ENCODE results near the gene KL. TPM values are rescaled to one million over a fixed set of nuclear protein-coding genes. Genes with fewer than 3 reads are reported as not detected.

The KL gene
- total and polyA plus RNA-seq, 7 donors, result 0.52 to 1.7 (median 0.95) TPM

GRCh38 chr13:32998966-32999365 is 17.3 kb upstream of the KL start:
- H3K27me3 ChIP-seq (ENCODE audit: insufficient read depth in 3 of 3, low read length in 2 of 3), result peaks cover 0 to 4% (median 0%) of the 10 kb centered on the region in 3 donors
- DNase-seq (no peak), ATAC-seq (no peak)
- no peak overlapping the region for H3K4me3 ChIP-seq
- no peak overlapping the region for H3K27ac ChIP-seq
- no peaks in the 10 kb centered on the region for H3K4me1 ChIP-seq
- 84 to 91% (median 84%) methylated on average over 5 of the region's 5 CpGs for WGBS, 3 donors
- H3K36me3 ChIP-seq (ENCODE audit: insufficient read depth in 1 of 2, low read depth in 1 of 2), result no peaks in the 10 kb centered on the region
- TF ChIP-seq CTCF (IDR thresholded peaks at IDR 0.05), result no peak
- no peaks in the 10 kb centered on the region for H3K9me3 ChIP-seq
- intact Hi-C loops (cut with DNase I), result no loop called here

- intact Hi-C loops (cut with DNase I), result no loop called here
- Histone ChIP-seq H3K9me3 (no peaks in the 10 kb centered on the region), H3K4me1 (no peaks in the 10 kb centered on the region), H3K36me3 (ENCODE audit: insufficient read depth in 1 of 2, low read depth in 1 of 2) (no peaks in the 10 kb centered on the region), H3K4me3 (no peak overlapping the region), H3K27me3 (ENCODE audit: insufficient read depth in 3 of 3, low read length in 2 of 3) (peaks cover 0 to 4% (median 0%) of the 10 kb centered on the region in 3 donors), H3K27ac (no peak overlapping the region)
- 97 to 100% (median 97%) methylated on average over 1 of the region's 1 CpG for WGBS, 3 donors
- ATAC-seq, result no peak
- TF ChIP-seq CTCF (IDR thresholded peaks at IDR 0.05), result no peak
- no peak for DNase-seq
These were observed 15.9 kb upstream of the KL start for GRCh38 chr13:33000365-33000764.

GRCh38 chr13:33003458-33004019 is 12.7 kb upstream of the KL start:
- DNase-seq (no peak), ATAC-seq (no peak)
- Histone ChIP-seq H3K4me3 (no peak overlapping the region), H3K36me3 (ENCODE audit: insufficient read depth in 1 of 2, low read depth in 1 of 2) (no peaks in the 10 kb centered on the region), H3K27me3 (ENCODE audit: insufficient read depth in 3 of 3, low read length in 2 of 3) (no peaks in the 10 kb centered on the region), H3K4me1 (no peaks in the 10 kb centered on the region), H3K9me3 (peaks cover 11% of the 10 kb centered on the region), H3K27ac (no peak overlapping the region)
- intact Hi-C loops (cut with DNase I), result no loop called here
- no peak for TF ChIP-seq CTCF (IDR thresholded peaks at IDR 0.05)
- WGBS, 3 donors, result 94 to 95% (median 95%) methylated on average over 2 of the region's 2 CpGs

- peak; percentile 45 to 67 for DNase-seq
- peak in 3 of 4 donors; percentile 19 to 49 (median 27) for ATAC-seq
- 2 to 11% (median 7%) methylated on average over 3 of the region's 3 CpGs for WGBS, 3 donors
- intact Hi-C loops (cut with DNase I), result no loop called here
- Histone ChIP-seq H3K4me1 (no peaks in the 10 kb centered on the region), H3K27me3 (ENCODE audit: insufficient read depth in 3 of 3, low read length in 2 of 3) (no peaks in the 10 kb centered on the region), H3K27ac (peak overlapping the region; percentile 56), H3K9me3 (peaks cover 11% of the 10 kb centered on the region), H3K4me3 (no peak overlapping the region), H3K36me3 (ENCODE audit: insufficient read depth in 1 of 2, low read depth in 1 of 2) (no peaks in the 10 kb centered on the region)
- no peak for TF ChIP-seq CTCF (IDR thresholded peaks at IDR 0.05)
These were observed 11.7 kb upstream of the KL start for GRCh38 chr13:33004511-33004910.

- H3K27ac ChIP-seq, result no peak overlapping the region
These were observed 10.1 kb upstream of the KL start for GRCh38 chr13:33006134-33006533.

More at GRCh38 chr13:33006134-33006533, 10.1 kb upstream of the KL start:
- no peak for DNase-seq
- H3K9me3 ChIP-seq, result peaks cover 11% of the 10 kb centered on the region
- H3K4me1 ChIP-seq, result no peaks in the 10 kb centered on the region
- no peaks in the 10 kb centered on the region for H3K36me3 ChIP-seq (ENCODE audit: insufficient read depth in 1 of 2, low read depth in 1 of 2)
- no peak overlapping the region for H3K4me3 ChIP-seq
- WGBS, 3 donors, result 61 to 71% (median 66%) methylated on average over 2 of the region's 2 CpGs
- TF ChIP-seq CTCF (IDR thresholded peaks at IDR 0.05), result no peak
- H3K27me3 ChIP-seq (ENCODE audit: insufficient read depth in 3 of 3, low read length in 2 of 3), result peaks cover 0 to 1% (median 0%) of the 10 kb centered on the region in 3 donors
- no peak for ATAC-seq
- intact Hi-C loops (cut with DNase I), result no loop called here
